DOHH2 (cell line): Measurements from ENCODE around the gene AP3S2.

Experiments
- H3F3A ChIP-seq: fragments of 200-600 bp; sonication (generic), shearing (Covaris generic); 2 replicates; pipeline ENCODE4 v1.6.0; 2016; ENCODE audit warnings: antibody characterized with exemption, mild to moderate bottlenecking; ENCODE audit not compliant: control insufficient read depth, insufficient read depth
- H3K27ac ChIP-seq: fragments of 200-600 bp; sonication (generic); 2 replicates; pipeline ENCODE4 v1.5.1; 2014; ENCODE audit warnings: low read depth, mild to moderate bottlenecking, low read length, moderate library complexity
- H3K27me3 ChIP-seq: fragments of 200-600 bp; sonication (generic); 2 replicates; pipeline ENCODE4 v1.6.1; 2014; ENCODE audit warnings: mild to moderate bottlenecking, low read length, mixed read lengths; ENCODE audit not compliant: control insufficient read depth
- H3K36me3 ChIP-seq: fragments of 200-600 bp; sonication (generic); 2 replicates; pipeline ENCODE4 v1.6.1; 2014; ENCODE audit warnings: mild to moderate bottlenecking, low read length, moderate library complexity, mixed read lengths; ENCODE audit not compliant: control insufficient read depth
- H3K4me1 ChIP-seq: fragments of 200-600 bp; sonication (generic); 2 replicates; pipeline ENCODE4 v1.6.1; 2014; ENCODE audit warnings: mild to moderate bottlenecking, low read length, mixed read lengths; ENCODE audit not compliant: control insufficient read depth
- H3K4me2 ChIP-seq: fragments of 200-600 bp; sonication (generic); 2 replicates; pipeline ENCODE4 v1.6.0; 2014; ENCODE audit warnings: mild to moderate bottlenecking, low read length, moderate library complexity
- H3K4me3 ChIP-seq: fragments of 200-600 bp; sonication (generic); 2 replicates; pipeline ENCODE4 v1.5.1; 2014; ENCODE audit warnings: mild to moderate bottlenecking, low read length, mixed read lengths
- H3K79me2 ChIP-seq: fragments of 200-600 bp; sonication (generic); 2 replicates; pipeline ENCODE4 v1.6.1; 2014; ENCODE audit warnings: mild to moderate bottlenecking, low read length, mixed read lengths; ENCODE audit not compliant: control insufficient read depth
- H3K9me2 ChIP-seq: fragments of 200-600 bp; sonication (generic); replicated peaks from 2 replicates; pipeline ENCODE4 v1.6.1; 2014; ENCODE audit warnings: mild to moderate bottlenecking, low read length, mixed read lengths; ENCODE audit not compliant: control insufficient read depth
- H3K9me3 ChIP-seq: fragments of 200-600 bp; sonication (generic); 2 replicates; pipeline ENCODE4 v1.6.1; 2014; ENCODE audit warnings: antibody characterized with exemption, low read length, mixed read lengths; ENCODE audit not compliant: control insufficient read depth, insufficient read depth
- H4K20me1 ChIP-seq: fragments of 200-600 bp; sonication (generic); 2 replicates; pipeline ENCODE4 v1.6.0; 2014; ENCODE audit warnings: low read depth, mild to moderate bottlenecking, antibody characterized with exemption, low read length, moderate library complexity; ENCODE audit not compliant: control insufficient read depth, insufficient read depth
- EZH2phosphoT487 ChIP-seq: fragments of 200-600 bp; sonication (generic); IDR thresholded peaks from 2 replicates; pipeline ENCODE4 v1.6.1; 2017; ENCODE audit warnings: borderline replicate concordance, mild to moderate bottlenecking, antibody characterized with exemption, low read length, moderate library complexity, mixed read lengths
- TF ChIP-seq, protein P1 (sequence below): fragments of 200-600 bp; sonication (generic); IDR thresholded peaks from one replicate; pipeline ENCODE4 v1.5.1; 2014; ENCODE audit warnings: antibody characterized with exemption, mild to moderate bottlenecking, low read depth, low read length; ENCODE audit not compliant: poor library complexity, severe bottlenecking

AP3S2 gene

GRCh38 chr15:89780601-89781000, 113.2 kb downstream of the AP3S2 start:
- H3K27me3 ChIP-seq, result no peaks in the 10 kb centered on the region; the same call in none of the 2 replicates
- no peaks in the 10 kb centered on the region for H4K20me1 ChIP-seq
- H3K4me2 ChIP-seq, result no peak overlapping the region
- H3K9me3 ChIP-seq, result no peaks in the 10 kb centered on the region
- TF ChIP-seq EZH2phosphoT487, result no peak
- TF ChIP-seq, protein P1, sequence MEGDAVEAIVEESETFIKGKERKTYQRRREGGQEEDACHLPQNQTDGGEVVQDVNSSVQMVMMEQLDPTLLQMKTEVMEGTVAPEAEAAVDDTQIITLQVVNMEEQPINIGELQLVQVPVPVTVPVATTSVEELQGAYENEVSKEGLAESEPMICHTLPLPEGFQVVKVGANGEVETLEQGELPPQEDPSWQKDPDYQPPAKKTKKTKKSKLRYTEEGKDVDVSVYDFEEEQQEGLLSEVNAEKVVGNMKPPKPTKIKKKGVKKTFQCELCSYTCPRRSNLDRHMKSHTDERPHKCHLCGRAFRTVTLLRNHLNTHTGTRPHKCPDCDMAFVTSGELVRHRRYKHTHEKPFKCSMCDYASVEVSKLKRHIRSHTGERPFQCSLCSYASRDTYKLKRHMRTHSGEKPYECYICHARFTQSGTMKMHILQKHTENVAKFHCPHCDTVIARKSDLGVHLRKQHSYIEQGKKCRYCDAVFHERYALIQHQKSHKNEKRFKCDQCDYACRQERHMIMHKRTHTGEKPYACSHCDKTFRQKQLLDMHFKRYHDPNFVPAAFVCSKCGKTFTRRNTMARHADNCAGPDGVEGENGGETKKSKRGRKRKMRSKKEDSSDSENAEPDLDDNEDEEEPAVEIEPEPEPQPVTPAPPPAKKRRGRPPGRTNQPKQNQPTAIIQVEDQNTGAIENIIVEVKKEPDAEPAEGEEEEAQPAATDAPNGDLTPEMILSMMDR, result no peak
- H3K4me3 ChIP-seq, result no peak overlapping the region
- H3K36me3 ChIP-seq, result no peaks in the 10 kb centered on the region
- no peaks in the 10 kb centered on the region for H3K79me2 ChIP-seq
- H3K4me1 ChIP-seq, result no peaks in the 10 kb centered on the region
- H3F3A ChIP-seq, result no peaks in the 10 kb centered on the region
- no peaks in the 10 kb centered on the region for H3K9me2 ChIP-seq
- H3K27ac ChIP-seq, result no peak overlapping the region
